GM12878 (cell line): ENCODE data around the gene FARS2. TPM values are rescaled to one million over a fixed set of nuclear protein-coding genes. Genes with fewer than 3 reads are reported as not detected.

ENCODE experiments used
- DPF2 ChIP-seq: fragments of 450-650 bp; IDR thresholded peaks from 2 replicates; pipeline ENCODE4 v1.6.1; 2017; ENCODE audit warnings: mild to moderate bottlenecking
- FOXK2 ChIP-seq: fragments of 450-650 bp; IDR thresholded peaks from 2 replicates; pipeline ENCODE4 v1.6.1; 2017; ENCODE audit warnings: mild to moderate bottlenecking, moderate library complexity
- RBBP5 ChIP-seq: fragments of 200-600 bp; sonication (generic); conservative IDR thresholded peaks from 2 replicates; pipeline ENCODE4 v1.6.1; 2016
- RUNX3 ChIP-seq: IDR thresholded peaks from 2 replicates; pipeline ENCODE4 v1.6.1; 2012; ENCODE audit warnings: low read length, inconsistent platforms
- ZBED1 ChIP-seq: IDR thresholded peaks from 2 replicates; pipeline ENCODE4 v1.6.1; 2016; ENCODE audit warnings: borderline replicate concordance
- ZNF217 ChIP-seq: fragments of 450-650 bp; IDR thresholded peaks from 2 replicates; pipeline ENCODE4 v1.6.1; 2017; ENCODE audit warnings: antibody characterized with exemption, mild to moderate bottlenecking
- polyA plus RNA-seq, 11 experiments: library from polyadenylated mRNA; depleted of rRNA in 4 of 11; unstranded in 6 of 11; stranded (reverse) in 5 of 11; fragments of >200 nt; fragmentation: Nextera tagmentation in 4 of 11; fragmentation: Illumina TruSeq in 1 of 11; extraction: Ambion mirVana in 4 of 11; extraction: Trizol in 1 of 11; gene quantifications; 1 replicate in 1 of 11; 2 replicates in 10 of 11; pipeline versions ENCODE4 v1.2.1 to v1.2.3, GENCODE V29; 2011 to 2016; ENCODE audit warnings: inconsistent platforms in 2 of 11, missing spikeins in 2 of 11, low read depth in 1 of 11
- total RNA-seq, 4 experiments: library from RNA; depleted of rRNA in 3 of 4; stranded (reverse); fragments of >200 nt in 3 of 4; fragmentation: Illumina TruSeq in 1 of 4; extraction: Trizol in 1 of 4; gene quantifications; 2 replicates each; pipeline versions ENCODE4 v1.2.1 to v1.2.3, GENCODE V29; 2013 to 2021
- TF ChIP-seq, protein P1 (sequence below): fragments of 450-650 bp; formaldehyde crosslinking; IDR thresholded peaks from 2 replicates; pipeline ENCODE4 v1.5.0; 2022; ENCODE audit warnings: mild to moderate bottlenecking, missing genetic modification characterization
- TF ChIP-seq, protein P2 (sequence below): fragments of 450-650 bp; IDR thresholded peaks from 2 replicates; pipeline ENCODE4 v1.6.1; 2016; ENCODE audit warnings: mild to moderate bottlenecking
- TF ChIP-seq, protein P3 (sequence below): fragments of 450-650 bp; IDR thresholded peaks from 2 replicates; pipeline ENCODE4 v1.6.1; 2017; ENCODE audit warnings: borderline replicate concordance
- TF ChIP-seq, protein P4 (sequence below): fragments of 450-650 bp; conservative IDR thresholded peaks from 2 replicates; pipeline ENCODE4 v1.6.1; 2017; ENCODE audit warnings: mild to moderate bottlenecking, moderate library complexity
- TF ChIP-seq, protein P5 (sequence below): fragments of 450-650 bp; IDR thresholded peaks from 2 replicates; pipeline ENCODE4 v1.6.1; 2018; ENCODE audit warnings: mild to moderate bottlenecking, low read depth, moderate library complexity; ENCODE audit not compliant: partially characterized antibody

Gene FARS2
- total and polyA plus RNA-seq, 10 of the 15 experiments (the other 5 are each of a cell fraction or from before 2014, with no cell fraction given), result 16.8 to 46.7 (median 25.6) TPM

DNA sequence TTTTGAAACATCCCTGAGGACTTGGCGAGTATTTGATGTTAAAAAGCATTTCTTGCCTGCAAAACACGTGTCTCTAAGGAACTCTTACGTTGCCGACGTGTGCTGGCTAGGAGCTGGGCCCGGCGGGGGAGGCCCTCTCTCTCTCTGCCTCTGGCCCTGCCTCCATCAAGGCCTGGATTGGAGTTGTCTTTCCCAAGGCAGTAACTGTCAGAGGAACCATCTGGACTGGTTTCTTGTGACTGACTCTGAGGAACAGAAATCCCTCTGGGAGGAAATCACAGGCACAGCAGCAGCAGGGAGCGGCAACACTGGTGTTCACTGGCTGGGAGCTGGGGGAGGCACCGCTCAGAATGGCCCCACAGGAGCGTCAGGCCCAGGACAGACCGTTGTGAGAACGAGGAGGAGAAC, 501.3 kb downstream of the FARS2 start (continued):
- TF ChIP-seq, protein P1, sequence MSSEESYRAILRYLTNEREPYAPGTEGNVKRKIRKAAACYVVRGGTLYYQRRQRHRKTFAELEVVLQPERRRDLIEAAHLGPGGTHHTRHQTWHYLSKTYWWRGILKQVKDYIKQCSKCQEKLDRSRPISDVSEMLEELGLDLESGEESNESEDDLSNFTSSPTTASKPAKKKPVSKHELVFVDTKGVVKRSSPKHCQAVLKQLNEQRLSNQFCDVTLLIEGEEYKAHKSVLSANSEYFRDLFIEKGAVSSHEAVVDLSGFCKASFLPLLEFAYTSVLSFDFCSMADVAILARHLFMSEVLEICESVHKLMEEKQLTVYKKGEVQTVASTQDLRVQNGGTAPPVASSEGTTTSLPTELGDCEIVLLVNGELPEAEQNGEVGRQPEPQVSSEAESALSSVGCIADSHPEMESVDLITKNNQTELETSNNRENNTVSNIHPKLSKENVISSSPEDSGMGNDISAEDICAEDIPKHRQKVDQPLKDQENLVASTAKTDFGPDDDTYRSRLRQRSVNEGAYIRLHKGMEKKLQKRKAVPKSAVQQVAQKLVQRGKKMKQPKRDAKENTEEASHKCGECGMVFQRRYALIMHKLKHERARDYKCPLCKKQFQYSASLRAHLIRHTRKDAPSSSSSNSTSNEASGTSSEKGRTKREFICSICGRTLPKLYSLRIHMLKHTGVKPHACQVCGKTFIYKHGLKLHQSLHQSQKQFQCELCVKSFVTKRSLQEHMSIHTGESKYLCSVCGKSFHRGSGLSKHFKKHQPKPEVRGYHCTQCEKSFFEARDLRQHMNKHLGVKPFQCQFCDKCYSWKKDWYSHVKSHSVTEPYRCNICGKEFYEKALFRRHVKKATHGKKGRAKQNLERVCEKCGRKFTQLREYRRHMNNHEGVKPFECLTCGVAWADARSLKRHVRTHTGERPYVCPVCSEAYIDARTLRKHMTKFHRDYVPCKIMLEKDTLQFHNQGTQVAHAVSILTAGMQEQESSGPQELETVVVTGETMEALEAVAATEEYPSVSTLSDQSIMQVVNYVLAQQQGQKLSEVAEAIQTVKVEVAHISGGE (CRISPR knock-in tag), result no peak
- TF ChIP-seq DPF2 (no peak), RUNX3 (no peak), FOXK2 (no peak), RBBP5 (no peak), ZBED1 (no peak), ZNF217 (no peak)
- TF ChIP-seq, protein P2, sequence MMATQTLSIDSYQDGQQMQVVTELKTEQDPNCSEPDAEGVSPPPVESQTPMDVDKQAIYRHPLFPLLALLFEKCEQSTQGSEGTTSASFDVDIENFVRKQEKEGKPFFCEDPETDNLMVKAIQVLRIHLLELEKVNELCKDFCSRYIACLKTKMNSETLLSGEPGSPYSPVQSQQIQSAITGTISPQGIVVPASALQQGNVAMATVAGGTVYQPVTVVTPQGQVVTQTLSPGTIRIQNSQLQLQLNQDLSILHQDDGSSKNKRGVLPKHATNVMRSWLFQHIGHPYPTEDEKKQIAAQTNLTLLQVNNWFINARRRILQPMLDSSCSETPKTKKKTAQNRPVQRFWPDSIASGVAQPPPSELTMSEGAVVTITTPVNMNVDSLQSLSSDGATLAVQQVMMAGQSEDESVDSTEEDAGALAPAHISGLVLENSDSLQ, result no peak
- TF ChIP-seq, protein P3, sequence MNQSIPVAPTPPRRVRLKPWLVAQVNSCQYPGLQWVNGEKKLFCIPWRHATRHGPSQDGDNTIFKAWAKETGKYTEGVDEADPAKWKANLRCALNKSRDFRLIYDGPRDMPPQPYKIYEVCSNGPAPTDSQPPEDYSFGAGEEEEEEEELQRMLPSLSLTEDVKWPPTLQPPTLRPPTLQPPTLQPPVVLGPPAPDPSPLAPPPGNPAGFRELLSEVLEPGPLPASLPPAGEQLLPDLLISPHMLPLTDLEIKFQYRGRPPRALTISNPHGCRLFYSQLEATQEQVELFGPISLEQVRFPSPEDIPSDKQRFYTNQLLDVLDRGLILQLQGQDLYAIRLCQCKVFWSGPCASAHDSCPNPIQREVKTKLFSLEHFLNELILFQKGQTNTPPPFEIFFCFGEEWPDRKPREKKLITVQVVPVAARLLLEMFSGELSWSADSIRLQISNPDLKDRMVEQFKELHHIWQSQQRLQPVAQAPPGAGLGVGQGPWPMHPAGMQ, result no peak
- TF ChIP-seq, protein P4, sequence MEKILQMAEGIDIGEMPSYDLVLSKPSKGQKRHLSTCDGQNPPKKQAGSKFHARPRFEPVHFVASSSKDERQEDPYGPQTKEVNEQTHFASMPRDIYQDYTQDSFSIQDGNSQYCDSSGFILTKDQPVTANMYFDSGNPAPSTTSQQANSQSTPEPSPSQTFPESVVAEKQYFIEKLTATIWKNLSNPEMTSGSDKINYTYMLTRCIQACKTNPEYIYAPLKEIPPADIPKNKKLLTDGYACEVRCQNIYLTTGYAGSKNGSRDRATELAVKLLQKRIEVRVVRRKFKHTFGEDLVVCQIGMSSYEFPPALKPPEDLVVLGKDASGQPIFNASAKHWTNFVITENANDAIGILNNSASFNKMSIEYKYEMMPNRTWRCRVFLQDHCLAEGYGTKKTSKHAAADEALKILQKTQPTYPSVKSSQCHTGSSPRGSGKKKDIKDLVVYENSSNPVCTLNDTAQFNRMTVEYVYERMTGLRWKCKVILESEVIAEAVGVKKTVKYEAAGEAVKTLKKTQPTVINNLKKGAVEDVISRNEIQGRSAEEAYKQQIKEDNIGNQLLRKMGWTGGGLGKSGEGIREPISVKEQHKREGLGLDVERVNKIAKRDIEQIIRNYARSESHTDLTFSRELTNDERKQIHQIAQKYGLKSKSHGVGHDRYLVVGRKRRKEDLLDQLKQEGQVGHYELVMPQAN, result no peak
- TF ChIP-seq, protein P5, sequence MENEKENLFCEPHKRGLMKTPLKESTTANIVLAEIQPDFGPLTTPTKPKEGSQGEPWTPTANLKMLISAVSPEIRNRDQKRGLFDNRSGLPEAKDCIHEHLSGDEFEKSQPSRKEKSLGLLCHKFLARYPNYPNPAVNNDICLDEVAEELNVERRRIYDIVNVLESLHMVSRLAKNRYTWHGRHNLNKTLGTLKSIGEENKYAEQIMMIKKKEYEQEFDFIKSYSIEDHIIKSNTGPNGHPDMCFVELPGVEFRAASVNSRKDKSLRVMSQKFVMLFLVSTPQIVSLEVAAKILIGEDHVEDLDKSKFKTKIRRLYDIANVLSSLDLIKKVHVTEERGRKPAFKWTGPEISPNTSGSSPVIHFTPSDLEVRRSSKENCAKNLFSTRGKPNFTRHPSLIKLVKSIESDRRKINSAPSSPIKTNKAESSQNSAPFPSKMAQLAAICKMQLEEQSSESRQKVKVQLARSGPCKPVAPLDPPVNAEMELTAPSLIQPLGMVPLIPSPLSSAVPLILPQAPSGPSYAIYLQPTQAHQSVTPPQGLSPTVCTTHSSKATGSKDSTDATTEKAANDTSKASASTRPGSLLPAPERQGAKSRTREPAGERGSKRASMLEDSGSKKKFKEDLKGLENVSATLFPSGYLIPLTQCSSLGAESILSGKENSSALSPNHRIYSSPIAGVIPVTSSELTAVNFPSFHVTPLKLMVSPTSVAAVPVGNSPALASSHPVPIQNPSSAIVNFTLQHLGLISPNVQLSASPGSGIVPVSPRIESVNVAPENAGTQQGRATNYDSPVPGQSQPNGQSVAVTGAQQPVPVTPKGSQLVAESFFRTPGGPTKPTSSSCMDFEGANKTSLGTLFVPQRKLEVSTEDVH, result no peak
